ENCODE measurements around the gene WDR45. TPM values are rescaled to one million over a fixed set of nuclear protein-coding genes. Genes with fewer than 3 reads are reported as not detected.

WDR45 gene
- total RNA-seq, 4 donors from 2014 or later = 65.8 to 122 (median 86.8) TPM

DNA sequence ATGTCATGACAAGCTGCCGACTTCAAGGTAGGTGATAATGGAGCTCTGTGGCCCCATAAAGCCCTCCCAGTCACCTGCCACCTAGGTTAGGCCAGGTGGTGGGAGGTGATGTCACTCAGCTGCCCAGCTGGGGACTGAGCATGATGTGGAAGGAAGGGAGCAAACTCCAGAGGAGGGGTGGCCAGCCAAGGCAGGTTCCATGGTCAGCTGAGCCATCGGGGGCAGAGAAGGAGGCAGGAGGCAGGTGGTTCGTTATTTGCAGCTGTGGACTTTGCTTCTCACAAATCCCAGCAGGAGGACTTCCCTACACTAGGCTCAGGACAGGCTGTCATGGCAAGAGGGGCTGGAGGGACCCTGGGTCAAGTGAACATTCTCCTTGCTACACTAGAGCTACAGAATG, 18.8 kb downstream of the WDR45 start:
- TF ChIP-seq EP300 (IDR thresholded peaks at IDR 0.05) (no peak), POLR2A (IDR thresholded peaks at IDR 0.05) (no peak), POLR2AphosphoS5 (IDR thresholded peaks at IDR 0.05) (no peak)
- TF ChIP-seq, protein P1, sequence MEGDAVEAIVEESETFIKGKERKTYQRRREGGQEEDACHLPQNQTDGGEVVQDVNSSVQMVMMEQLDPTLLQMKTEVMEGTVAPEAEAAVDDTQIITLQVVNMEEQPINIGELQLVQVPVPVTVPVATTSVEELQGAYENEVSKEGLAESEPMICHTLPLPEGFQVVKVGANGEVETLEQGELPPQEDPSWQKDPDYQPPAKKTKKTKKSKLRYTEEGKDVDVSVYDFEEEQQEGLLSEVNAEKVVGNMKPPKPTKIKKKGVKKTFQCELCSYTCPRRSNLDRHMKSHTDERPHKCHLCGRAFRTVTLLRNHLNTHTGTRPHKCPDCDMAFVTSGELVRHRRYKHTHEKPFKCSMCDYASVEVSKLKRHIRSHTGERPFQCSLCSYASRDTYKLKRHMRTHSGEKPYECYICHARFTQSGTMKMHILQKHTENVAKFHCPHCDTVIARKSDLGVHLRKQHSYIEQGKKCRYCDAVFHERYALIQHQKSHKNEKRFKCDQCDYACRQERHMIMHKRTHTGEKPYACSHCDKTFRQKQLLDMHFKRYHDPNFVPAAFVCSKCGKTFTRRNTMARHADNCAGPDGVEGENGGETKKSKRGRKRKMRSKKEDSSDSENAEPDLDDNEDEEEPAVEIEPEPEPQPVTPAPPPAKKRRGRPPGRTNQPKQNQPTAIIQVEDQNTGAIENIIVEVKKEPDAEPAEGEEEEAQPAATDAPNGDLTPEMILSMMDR (IDR thresholded peaks at IDR 0.05) = no peak
- peaks cover 3% of the 10 kb centered on the region for H3K4me1 ChIP-seq
- DNase-seq (ENCODE audit: low spot score in 2 of 2) = no peak
- WGBS = 65% methylated on average over 2 of the region's 3 CpGs
- no peak overlapping the region for H3K4me3 ChIP-seq
- H3K27me3 ChIP-seq = no peaks in the 10 kb centered on the region
- H3K9me3 ChIP-seq = no peaks in the 10 kb centered on the region
- peaks cover 21% of the 10 kb centered on the region for H3K36me3 ChIP-seq
- no peak overlapping the region for H3K27ac ChIP-seq

DNA sequence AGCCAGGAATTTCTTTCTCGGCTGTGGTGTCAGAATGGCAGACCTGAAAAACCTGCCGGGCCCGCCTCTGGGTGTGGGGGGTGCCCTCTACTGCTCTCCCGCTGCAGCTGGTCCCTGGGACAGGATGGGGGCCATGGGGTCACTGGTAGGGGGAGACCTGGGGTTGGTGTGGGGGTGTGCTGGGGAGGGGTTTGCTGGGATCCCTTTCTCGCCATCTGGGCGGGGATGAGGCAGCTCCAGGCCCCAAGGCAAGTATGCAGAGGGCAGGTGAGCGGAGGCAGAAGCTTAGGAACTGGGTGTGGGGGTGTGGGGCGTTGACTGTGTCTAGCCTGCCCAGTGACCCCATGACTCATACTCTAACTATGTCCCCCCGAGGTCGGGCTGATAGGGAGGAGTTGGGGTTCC, 20.0 kb downstream of the WDR45 start:
- no peak for TF ChIP-seq POLR2AphosphoS5 (IDR thresholded peaks at IDR 0.05)
- TF ChIP-seq POLR2A (IDR thresholded peaks at IDR 0.05) = no peak
- TF ChIP-seq, protein P1 (IDR thresholded peaks at IDR 0.05) = no peak
- no peak for TF ChIP-seq EP300 (IDR thresholded peaks at IDR 0.05)

DNA sequence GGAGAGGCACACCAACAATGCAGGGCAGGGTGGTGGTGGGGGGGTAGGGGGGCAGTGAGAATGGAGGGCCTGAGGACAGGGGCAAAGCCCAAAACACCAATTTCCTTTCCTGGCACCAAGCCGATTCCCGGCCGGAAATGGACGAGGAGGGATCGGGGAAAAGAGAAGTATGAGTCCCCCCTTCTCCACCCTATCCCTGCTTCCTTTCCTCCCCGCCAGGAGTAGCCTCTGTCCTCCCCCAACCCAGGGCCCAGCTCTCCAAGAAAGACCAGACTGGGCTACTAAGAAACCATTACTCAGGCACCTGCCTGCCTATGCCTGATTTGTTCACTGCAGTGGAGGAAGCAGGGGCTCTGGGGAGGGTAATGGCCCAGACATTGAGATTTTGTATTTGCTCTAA, 20.5 kb downstream of the WDR45 start:
- WGBS = 58% methylated on average over 6 of the region's 6 CpGs
- TF ChIP-seq EP300 (IDR thresholded peaks at IDR 0.05) (no peak), POLR2AphosphoS5 (IDR thresholded peaks at IDR 0.05) (no peak)
- no peaks in the 10 kb centered on the region for H3K27me3 ChIP-seq
- peak overlapping the region; percentile 44 for H3K4me3 ChIP-seq
- H3K27ac ChIP-seq = peak overlapping the region; percentile 84
- H3K36me3 ChIP-seq = peaks cover 8% of the 10 kb centered on the region
- H3K4me1 ChIP-seq = peaks cover 3% of the 10 kb centered on the region
- H3K9me3 ChIP-seq = no peaks in the 10 kb centered on the region
- no peak for DNase-seq (ENCODE audit: low spot score in 2 of 2)

More for the DNA sequence above, 20.0 kb downstream of the WDR45 start:
- H3K27me3 ChIP-seq = no peaks in the 10 kb centered on the region
- H3K9me3 ChIP-seq = no peaks in the 10 kb centered on the region
- H3K27ac ChIP-seq = peak overlapping the region; percentile 84
- peaks cover 13% of the 10 kb centered on the region for H3K36me3 ChIP-seq
- H3K4me3 ChIP-seq = peak overlapping the region; percentile 44
- peaks cover 3% of the 10 kb centered on the region for H3K4me1 ChIP-seq
- DNase-seq (ENCODE audit: low spot score in 2 of 2) = no peak
- WGBS = 61% methylated on average over 6 of the region's 10 CpGs

DNA sequence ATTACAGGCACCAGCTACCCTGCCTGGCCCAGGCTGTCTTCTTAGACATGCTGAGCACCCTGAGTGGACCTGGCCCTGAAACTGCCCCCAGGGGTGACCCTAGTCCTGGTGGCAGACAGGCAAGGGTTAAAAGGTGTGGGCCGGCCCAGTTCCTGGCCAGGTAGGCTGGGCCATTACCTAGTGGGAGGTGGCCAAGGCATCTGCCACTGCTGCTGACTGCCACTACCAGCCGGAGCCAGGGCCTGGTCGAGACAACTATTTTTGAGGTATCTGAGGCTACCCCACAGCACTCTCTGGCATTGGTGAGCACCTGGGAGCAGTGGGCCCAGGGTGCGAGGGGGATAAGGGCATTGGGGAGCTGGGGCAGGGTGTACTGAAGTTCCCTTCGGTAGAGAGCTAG, 20.9 kb downstream of the WDR45 start, which contains the start of gene CCDC120:
Gene CCDC120, plus strand, starts transcription at position 206 of the 400 bp plus-strand sequence. CDS start 3,043 bp downstream, outside the sequence.
- peak within 1 kb of the TSS; percentile 84 for H3K27ac ChIP-seq
- WGBS = 60% methylated on average over 5 of the region's 5 CpGs
- H3K36me3 ChIP-seq = peaks cover 8% of the 10 kb centered on the region
- TF ChIP-seq EP300 (IDR thresholded peaks at IDR 0.05) (no peak), POLR2A (IDR thresholded peaks at IDR 0.05) (no peak), POLR2AphosphoS5 (IDR thresholded peaks at IDR 0.05) (no peak)
- TF ChIP-seq, protein P1 (IDR thresholded peaks at IDR 0.05) = no peak
- no peaks in the 10 kb centered on the region for H3K9me3 ChIP-seq
- DNase-seq (ENCODE audit: low spot score in 2 of 2) = no peak
- H3K27me3 ChIP-seq = no peaks in the 10 kb centered on the region
- peaks cover 3% of the 10 kb centered on the region for H3K4me1 ChIP-seq
- H3K4me3 ChIP-seq = peak within 1 kb of the TSS; percentile 44

DNA sequence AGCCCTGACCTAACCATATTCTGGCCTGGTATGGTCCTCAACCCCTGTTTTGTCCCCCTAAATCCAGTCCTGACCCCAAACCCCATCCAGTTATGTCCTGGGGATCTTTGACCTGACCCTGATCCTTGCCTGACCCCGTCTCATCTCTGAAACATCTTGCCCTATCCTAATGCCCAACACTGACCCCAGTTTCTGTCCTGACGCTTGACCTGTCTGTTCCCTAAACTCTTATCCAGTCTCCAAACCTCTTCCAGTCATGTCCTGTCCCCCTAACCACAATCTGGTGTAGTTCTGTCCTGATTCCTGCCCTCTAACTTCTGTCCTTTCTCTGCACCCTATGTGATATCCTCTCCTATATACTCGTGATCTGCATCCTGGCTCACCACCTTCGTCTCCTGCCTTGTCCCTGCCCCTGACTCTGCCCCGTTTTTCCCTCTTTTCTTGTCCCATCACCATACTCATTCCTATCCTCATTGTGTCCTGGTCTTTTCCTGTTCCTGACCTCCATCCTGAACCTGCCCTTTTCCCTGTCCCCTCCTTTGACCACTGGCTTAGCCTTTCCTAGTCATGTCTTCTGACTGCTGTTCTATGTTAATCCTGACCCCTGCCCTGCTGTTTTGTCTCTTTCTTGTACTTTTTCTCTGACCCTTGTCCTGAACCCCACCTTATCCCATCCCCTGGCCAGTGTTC, 25.5 kb downstream of the WDR45 start:
- Histone ChIP-seq H3K27ac (peak overlapping the region; percentile 88), H3K36me3 (no peaks in the 10 kb centered on the region), H3K4me1 (peaks cover 6% of the 10 kb centered on the region), H3K9me3 (no peaks in the 10 kb centered on the region), H3K4me3 (peak overlapping the region; percentile 66), H3K27me3 (no peaks in the 10 kb centered on the region)
- TF ChIP-seq POLR2AphosphoS5 (IDR thresholded peaks at IDR 0.05) = no peak
- TF ChIP-seq POLR2A (IDR thresholded peaks at IDR 0.05) = no peak
- TF ChIP-seq EP300 (IDR thresholded peaks at IDR 0.05) = no peak
- TF ChIP-seq, protein P1 (IDR thresholded peaks at IDR 0.05) = no peak
- 78% methylated on average over 5 of the region's 5 CpGs for WGBS
- no peak for DNase-seq (ENCODE audit: low spot score in 2 of 2)
